CD8-positive, alpha-beta memory T cell (primary cell): ENCODE results near the gene TSPAN9. TPM values are rescaled to one million over a fixed set of nuclear protein-coding genes. Genes with fewer than 3 reads are reported as not detected.

Experiments used
- CTCF ChIA-PET: fragments of 350-600 bp; sonication (Branson Sonifier 250); formaldehyde crosslinking; loops from one replicate; lab custom pipeline; 2021; ENCODE audit warnings: antibody characterized with exemption; lab: Charles Lee
- POLR2A ChIA-PET: fragments of 350-600 bp; sonication (Branson Sonifier 250); formaldehyde crosslinking; loops from one replicate; lab custom pipeline; 2021; ENCODE audit warnings: antibody characterized with exemption; lab: Charles Lee
- DNase-seq, 5 donors: peaks; one replicate each; pipeline versions ENCODE4 v3.0.0 to v3.0.0-alpha.2; 2020 to 2022; ENCODE audit warnings: mixed read lengths in 1 of 5
- H3K27ac ChIP-seq: one replicate; pipeline ENCODE4 v1.7.0; 2013; ENCODE audit warnings: low read depth, mild to moderate bottlenecking, low read length, moderate library complexity
- H3K27me3 ChIP-seq: 2 replicates; pipeline ENCODE4 v1.7.0; 2013; ENCODE audit warnings: low read length, mild to moderate bottlenecking; ENCODE audit not compliant: insufficient read depth, poor library complexity, severe bottlenecking
- H3K36me3 ChIP-seq: 2 replicates; pipeline ENCODE4 v1.7.0; 2013; ENCODE audit warnings: mild to moderate bottlenecking, low read length, moderate library complexity; ENCODE audit not compliant: insufficient read depth
- H3K4me1 ChIP-seq: 2 replicates; pipeline ENCODE4 v1.7.0; 2013; ENCODE audit warnings: mild to moderate bottlenecking, low read length, moderate library complexity; ENCODE audit not compliant: insufficient read depth
- H3K4me3 ChIP-seq: 2 replicates; pipeline ENCODE4 v1.7.0; 2013; ENCODE audit warnings: mild to moderate bottlenecking, low read length
- H3K9me3 ChIP-seq: 2 replicates; pipeline ENCODE4 v1.7.0; 2013; ENCODE audit warnings: mild to moderate bottlenecking, low read length
- H3K27ac Mint-ChIP-seq, 8 donors: one replicate each; pipeline ENCODE4 v1.8.0; 2020 to 2021; ENCODE audit warnings: mixed read lengths in 8 of 8, mild to moderate bottlenecking in 6 of 8, inconsistent platforms in 3 of 8, moderate library complexity in 3 of 8
- H3K27me3 Mint-ChIP-seq, 2 donors: one replicate each; pipeline ENCODE4 v1.8.0; 2020 to 2021; ENCODE audit warnings: mixed read lengths in 2 of 2, mild to moderate bottlenecking in 1 of 2, moderate library complexity in 1 of 2
- H3K36me3 Mint-ChIP-seq, 3 donors: one replicate each; pipeline ENCODE4 v1.8.0; 2020 to 2021; ENCODE audit warnings: mixed read lengths in 3 of 3, inconsistent platforms in 1 of 3, mild to moderate bottlenecking in 1 of 3
- H3K4me1 Mint-ChIP-seq, 3 donors: one replicate each; pipeline ENCODE4 v1.8.0; 2020 to 2021; ENCODE audit warnings: mixed read lengths in 3 of 3, inconsistent platforms in 1 of 3, mild to moderate bottlenecking in 1 of 3
- H3K4me3 Mint-ChIP-seq, 7 donors: one replicate each; pipeline ENCODE4 v1.8.0; 2020 to 2021; ENCODE audit warnings: mixed read lengths in 7 of 7, mild to moderate bottlenecking in 6 of 7, moderate library complexity in 4 of 7, inconsistent platforms in 2 of 7
- H3K9me3 Mint-ChIP-seq, 5 donors: one replicate each; pipeline ENCODE4 v1.8.0; 2020 to 2022; ENCODE audit warnings: mixed read lengths in 5 of 5, mild to moderate bottlenecking in 3 of 5, moderate library complexity in 2 of 5, inconsistent platforms in 1 of 5
- polyA plus RNA-seq: library from polyadenylated mRNA; unstranded; fragments of 300-500 nt; fragmentation: Illumina TruSeq; gene quantifications from one replicate; pipeline ENCODE4 v1.2.3, GENCODE V29; 2021
- total RNA-seq, 2 experiments: library from RNA; stranded (reverse); gene quantifications; one replicate each; pipeline ENCODE4 v1.2.3, GENCODE V29; 2021

TSPAN9 gene
- total and polyA plus RNA-seq, 3 experiments from 2014 or later = 0.33 to 0.79 TPM; not detected in 1

DNA sequence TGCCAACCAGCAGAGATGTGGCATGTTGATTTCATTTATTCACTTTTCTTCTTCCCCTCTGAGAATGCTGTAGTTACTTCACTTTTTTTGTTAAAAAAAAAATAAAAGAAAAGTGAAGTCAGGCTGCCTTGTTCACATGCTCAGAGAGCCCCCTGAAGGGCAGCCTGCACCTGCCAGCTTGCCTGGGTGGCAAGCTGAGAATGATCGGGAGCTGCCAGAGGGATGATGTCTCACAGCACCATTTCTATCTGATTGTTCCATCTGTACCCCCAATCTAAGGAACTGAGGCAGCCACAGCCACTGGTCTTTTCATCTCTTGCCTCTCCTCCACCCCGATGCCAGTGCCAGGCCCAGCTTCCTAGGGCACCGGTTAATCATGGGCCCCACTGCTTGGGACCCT lies 118.2 kb downstream of the TSPAN9 start:
- Histone ChIP-seq H3K4me1 (no peaks in the 10 kb centered on the region), H3K4me3 (no peak overlapping the region), H3K27me3 (no peaks in the 10 kb centered on the region), H3K9me3 (no peaks in the 10 kb centered on the region), H3K36me3 (no peaks in the 10 kb centered on the region), H3K27ac (no peak overlapping the region)
- Mint-ChIP-seq H3K36me3 (no peaks in the 10 kb centered on the region), H3K4me3 (peak overlapping the region in 1 of 7 donors; percentile 81), H3K9me3 (no peaks in the 10 kb centered on the region), H3K27ac (no peak overlapping the region), H3K27me3 (peaks cover 26 to 32% of the 10 kb centered on the region in 2 donors), H3K4me1 (peaks cover 0 to 11% (median 4%) of the 10 kb centered on the region in 3 donors)
- POLR2A ChIA-PET = no interaction called here
- no peak for DNase-seq
- CTCF ChIA-PET = no interaction called here

DNA sequence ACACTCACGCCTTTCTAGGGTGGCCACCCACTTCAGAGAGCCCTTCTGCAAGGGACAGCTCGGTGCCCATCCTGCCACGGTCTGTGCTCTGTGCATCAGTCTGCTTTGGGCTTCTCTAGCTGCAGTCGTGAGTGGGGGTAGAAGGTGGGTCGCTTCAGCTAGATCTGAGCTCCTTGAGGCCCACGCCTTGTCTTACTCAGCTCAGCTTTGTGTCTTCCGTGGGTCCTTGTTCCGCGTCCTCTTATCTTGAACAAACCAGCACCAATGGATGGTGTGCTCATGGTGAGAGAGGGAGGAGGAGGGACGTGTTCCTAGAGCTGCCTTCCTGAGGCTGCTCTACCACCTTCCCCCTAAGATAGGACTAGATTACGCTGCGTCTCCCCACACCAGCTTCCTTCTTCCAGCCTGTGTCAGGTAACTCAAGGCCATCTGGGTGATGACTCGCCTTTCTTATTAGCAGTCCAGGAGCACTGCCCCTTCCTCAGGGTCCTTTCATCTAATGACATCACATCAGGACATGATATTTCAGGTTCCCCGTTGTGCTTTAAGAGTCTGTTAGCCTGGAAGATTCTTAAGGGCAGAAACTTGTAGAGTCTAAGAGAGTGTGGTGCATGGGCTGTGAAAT lies 118.8 kb downstream of the TSPAN9 start:
- H3K27ac ChIP-seq = no peak overlapping the region
- H3K36me3 Mint-ChIP-seq = no peaks in the 10 kb centered on the region
- peaks cover 0 to 12% (median 4%) of the 10 kb centered on the region in 3 donors for H3K4me1 Mint-ChIP-seq
- H3K36me3 ChIP-seq = no peaks in the 10 kb centered on the region
- H3K27me3 ChIP-seq = no peaks in the 10 kb centered on the region
- DNase-seq = no peak
- ChIA-PET CTCF (interaction anchor here (1.0 kb wide), 1 partner anchor 11 kb away, joined by 3 read pairs; no protein-coding TSS in a partner anchor), POLR2A (no interaction called here)
- H3K4me3 Mint-ChIP-seq = peak overlapping the region in 1 of 7 donors; percentile 81
- H3K4me1 ChIP-seq = no peaks in the 10 kb centered on the region
- H3K9me3 ChIP-seq = no peaks in the 10 kb centered on the region
- H3K27ac Mint-ChIP-seq = no peak overlapping the region
- no peaks in the 10 kb centered on the region for H3K9me3 Mint-ChIP-seq
- peaks cover 23 to 29% of the 10 kb centered on the region in 2 donors for H3K27me3 Mint-ChIP-seq
- H3K4me3 ChIP-seq = no peak overlapping the region

DNA sequence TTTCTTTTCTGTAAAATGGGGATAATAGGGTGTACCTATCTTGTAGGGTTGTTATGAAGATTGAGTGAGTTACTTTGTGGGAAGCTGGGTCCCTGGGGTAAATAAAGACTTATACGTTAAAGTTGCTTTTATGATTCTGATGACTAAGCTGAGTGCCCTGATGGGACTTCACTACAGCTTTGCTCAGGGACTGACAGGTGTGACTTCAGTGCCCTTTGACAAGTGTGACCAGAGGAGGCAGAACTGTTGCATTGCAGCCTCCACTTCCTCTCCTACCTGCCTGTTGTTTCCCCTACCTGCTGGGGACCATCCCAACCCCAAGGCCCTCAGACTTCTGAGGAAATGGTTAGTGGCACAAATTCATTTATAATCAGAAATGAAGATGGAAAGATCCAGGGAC lies 119.3 kb downstream of the TSPAN9 start:
- ChIA-PET POLR2A (no interaction called here), CTCF (interaction anchor here (1.0 kb wide), 1 partner anchor 10 kb away, joined by 3 read pairs; no protein-coding TSS in a partner anchor)

DNA sequence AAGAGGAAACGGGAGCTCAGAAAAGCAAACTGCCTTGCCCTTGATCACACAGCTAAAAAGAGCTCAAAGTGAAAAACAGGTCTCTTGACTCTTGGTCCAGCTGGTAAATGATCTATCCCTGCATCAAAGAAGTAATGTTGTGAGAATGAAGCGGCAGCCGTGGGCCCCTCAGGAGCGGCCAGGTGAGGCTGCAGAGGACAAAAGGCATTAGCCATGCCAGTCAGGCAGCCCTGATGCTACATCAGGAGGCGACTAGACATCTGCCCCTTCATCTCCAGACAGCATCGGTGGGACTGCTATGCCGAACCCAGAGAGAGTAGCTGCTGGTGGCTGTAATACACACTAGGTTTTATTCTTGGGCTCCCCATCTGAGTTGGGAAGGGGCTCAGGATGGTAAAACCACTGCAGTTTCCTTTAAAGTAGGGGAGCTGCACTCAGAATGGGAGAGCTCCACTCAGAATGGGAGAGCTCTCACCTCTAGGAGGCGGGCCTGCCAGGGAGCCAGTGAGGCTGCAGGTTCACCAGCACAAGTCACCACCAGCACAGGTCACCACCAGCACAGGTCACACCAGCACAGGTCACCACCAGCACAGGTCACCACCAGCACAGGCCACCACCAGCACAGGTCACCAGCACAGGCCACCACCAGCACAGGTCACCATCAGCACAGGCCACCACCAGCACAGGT lies 120.1 kb downstream of the TSPAN9 start:
- no peak for DNase-seq
- H3K4me3 Mint-ChIP-seq = no peak overlapping the region
- POLR2A ChIA-PET = no interaction called here
- H3K27ac Mint-ChIP-seq = no peak overlapping the region
- H3K9me3 Mint-ChIP-seq = no peaks in the 10 kb centered on the region
- H3K36me3 ChIP-seq = no peaks in the 10 kb centered on the region
- peaks cover 3% of the 10 kb centered on the region for H3K27me3 ChIP-seq
- no peaks in the 10 kb centered on the region for H3K4me1 ChIP-seq
- peaks cover 25 to 26% of the 10 kb centered on the region in 2 donors for H3K27me3 Mint-ChIP-seq
- no peak overlapping the region for H3K27ac ChIP-seq
- peaks cover 3 to 16% (median 4%) of the 10 kb centered on the region in 3 donors for H3K4me1 Mint-ChIP-seq
- no peak overlapping the region for H3K4me3 ChIP-seq
- H3K9me3 ChIP-seq = no peaks in the 10 kb centered on the region
- H3K36me3 Mint-ChIP-seq = no peaks in the 10 kb centered on the region
- CTCF ChIA-PET = interaction anchor here (1.0 kb wide), 1 partner anchor 9 kb away, joined by 3 read pairs; no protein-coding TSS in a partner anchor

More for the DNA sequence above, 119.3 kb downstream of the TSPAN9 start:
- Mint-ChIP-seq H3K4me1 (peaks cover 3 to 16% (median 4%) of the 10 kb centered on the region in 3 donors), H3K27me3 (peaks cover 27 to 34% of the 10 kb centered on the region in 2 donors), H3K27ac (no peak overlapping the region), H3K9me3 (no peaks in the 10 kb centered on the region), H3K36me3 (no peaks in the 10 kb centered on the region), H3K4me3 (no peak overlapping the region)
- DNase-seq = no peak
- Histone ChIP-seq H3K4me3 (no peak overlapping the region), H3K9me3 (no peaks in the 10 kb centered on the region), H3K36me3 (no peaks in the 10 kb centered on the region), H3K27ac (no peak overlapping the region), H3K4me1 (no peaks in the 10 kb centered on the region), H3K27me3 (no peaks in the 10 kb centered on the region)

DNA sequence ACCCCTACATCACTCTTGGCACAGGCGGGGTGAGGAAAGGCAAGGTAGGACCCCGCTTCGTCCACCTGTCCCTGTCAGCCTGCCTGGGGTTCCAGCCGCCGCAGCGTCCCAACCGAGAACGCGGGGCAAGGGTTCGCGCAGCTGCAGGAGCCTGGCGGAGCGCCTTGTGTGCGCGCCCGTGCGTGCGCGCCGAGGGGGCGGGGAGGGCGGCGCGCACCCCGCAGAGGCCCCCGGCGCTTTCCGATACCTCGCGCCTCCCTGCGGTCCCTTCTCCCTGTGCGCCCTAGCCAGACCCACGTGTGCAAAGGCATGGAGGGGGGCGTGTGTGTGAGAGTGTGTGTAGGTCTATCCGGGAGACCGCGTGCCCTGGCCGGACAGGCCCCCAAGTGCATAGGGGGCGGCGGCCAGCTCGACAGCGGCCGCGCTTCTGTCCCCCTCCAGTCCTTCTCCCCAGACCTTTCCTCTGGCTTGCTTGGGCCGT lies 122.4 kb downstream of the TSPAN9 start:
- H3K36me3 ChIP-seq = no peaks in the 10 kb centered on the region
- no peak overlapping the region for H3K27ac ChIP-seq
- Mint-ChIP-seq H3K4me3 (peak overlapping the region in 1 of 7 donors; percentile 34), H3K9me3 (no peaks in the 10 kb centered on the region), H3K36me3 (no peaks in the 10 kb centered on the region), H3K4me1 (peaks cover 3 to 16% (median 4%) of the 10 kb centered on the region in 3 donors), H3K27ac (no peak overlapping the region), H3K27me3 (peaks cover 35 to 37% of the 10 kb centered on the region in 2 donors)
- CTCF ChIA-PET = no interaction called here
- POLR2A ChIA-PET = no interaction called here
- peaks cover 3% of the 10 kb centered on the region for H3K27me3 ChIP-seq
- DNase-seq = no peak
- no peaks in the 10 kb centered on the region for H3K4me1 ChIP-seq
- no peaks in the 10 kb centered on the region for H3K9me3 ChIP-seq
- no peak overlapping the region for H3K4me3 ChIP-seq

DNA sequence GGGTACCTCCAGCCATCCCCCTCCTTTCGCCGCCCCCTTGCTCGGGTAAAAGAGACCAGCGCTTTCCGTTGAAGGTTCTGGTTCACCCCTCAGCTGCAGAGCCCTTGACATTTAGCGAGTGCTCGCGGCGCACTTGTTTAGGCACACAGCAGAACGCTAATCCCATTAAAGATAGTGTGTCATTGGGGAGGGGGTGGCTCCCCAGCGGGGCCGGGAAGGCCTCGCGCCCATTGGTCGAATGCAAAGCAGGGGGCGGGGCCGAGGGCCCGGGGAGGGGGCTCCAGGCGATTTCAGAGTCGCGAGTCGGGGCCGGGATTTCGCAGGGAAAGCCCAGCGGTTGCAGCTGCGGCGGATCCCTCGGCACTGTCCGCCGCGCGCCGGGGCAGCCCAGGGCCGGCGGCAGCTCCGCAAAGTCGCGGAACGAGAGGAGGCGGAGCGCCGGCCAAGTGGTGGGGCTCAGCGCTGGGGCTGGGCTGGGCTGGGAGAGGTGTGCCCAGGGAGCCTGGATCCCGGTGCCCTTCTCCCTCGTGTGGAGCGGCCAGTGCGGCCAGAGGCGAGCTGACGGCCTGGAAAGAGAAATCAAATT lies 122.9 kb downstream of the TSPAN9 start:
- Histone ChIP-seq H3K4me1 (no peaks in the 10 kb centered on the region), H3K36me3 (no peaks in the 10 kb centered on the region), H3K27ac (no peak overlapping the region), H3K9me3 (no peaks in the 10 kb centered on the region), H3K27me3 (peaks cover 3% of the 10 kb centered on the region), H3K4me3 (no peak overlapping the region)
- Mint-ChIP-seq H3K9me3 (no peaks in the 10 kb centered on the region), H3K27ac (no peak overlapping the region), H3K4me3 (peak overlapping the region in 1 of 7 donors; percentile 16), H3K4me1 (peaks cover 3 to 16% (median 4%) of the 10 kb centered on the region in 3 donors), H3K27me3 (peaks cover 35 to 37% of the 10 kb centered on the region in 2 donors), H3K36me3 (no peaks in the 10 kb centered on the region)
- ChIA-PET CTCF (no interaction called here), POLR2A (no interaction called here)
- no peak for DNase-seq

DNA sequence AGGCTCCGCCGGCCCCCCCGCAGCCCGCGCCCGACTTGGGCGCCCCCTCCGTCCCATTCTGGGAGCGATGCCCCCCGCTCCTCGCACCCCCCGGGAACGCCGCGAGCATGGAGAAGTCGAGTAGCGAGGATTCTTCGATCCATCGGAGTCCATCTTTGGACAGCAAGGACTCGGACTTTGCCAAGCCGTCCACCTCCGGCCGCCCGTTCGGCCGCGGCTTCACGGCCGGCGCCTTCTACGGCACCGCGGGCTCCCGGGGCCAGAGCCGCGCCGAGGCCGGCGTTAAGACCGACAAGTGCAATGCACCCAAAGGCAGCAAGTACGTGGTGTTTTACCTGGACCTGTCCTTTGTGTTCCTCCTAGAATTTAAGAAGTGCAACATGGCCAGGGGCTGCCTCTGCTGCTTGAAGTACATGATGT lies 123.6 kb downstream of the TSPAN9 start:
- peaks cover 3 to 16% (median 4%) of the 10 kb centered on the region in 3 donors for H3K4me1 Mint-ChIP-seq
- peak overlapping the region in 1 of 7 donors; percentile 74 for H3K4me3 Mint-ChIP-seq
- peaks cover 33 to 43% of the 10 kb centered on the region in 2 donors for H3K27me3 Mint-ChIP-seq
- no peaks in the 10 kb centered on the region for H3K9me3 Mint-ChIP-seq
- Histone ChIP-seq H3K9me3 (no peaks in the 10 kb centered on the region), H3K4me1 (no peaks in the 10 kb centered on the region), H3K4me3 (no peak overlapping the region), H3K27ac (no peak overlapping the region), H3K36me3 (no peaks in the 10 kb centered on the region), H3K27me3 (peaks cover 3% of the 10 kb centered on the region)
- CTCF ChIA-PET = no interaction called here
- H3K36me3 Mint-ChIP-seq = no peaks in the 10 kb centered on the region
- no peak for DNase-seq
- no peak overlapping the region for H3K27ac Mint-ChIP-seq
- POLR2A ChIA-PET = no interaction called here
